ENCODE results near the gene SIL1. TPM values are rescaled to one million over a fixed set of nuclear protein-coding genes. Genes with fewer than 3 reads are reported as not detected.
"Not testable (repeated sequence)": the region's sequence is repeated elsewhere in the genome, so short reads cannot be mapped to it uniquely, and the experiment has no call there.

The SIL1 gene
- polyA plus RNA-seq, 4 donors, result 52.6 to 55.5 (median 53.0) TPM

DNA sequence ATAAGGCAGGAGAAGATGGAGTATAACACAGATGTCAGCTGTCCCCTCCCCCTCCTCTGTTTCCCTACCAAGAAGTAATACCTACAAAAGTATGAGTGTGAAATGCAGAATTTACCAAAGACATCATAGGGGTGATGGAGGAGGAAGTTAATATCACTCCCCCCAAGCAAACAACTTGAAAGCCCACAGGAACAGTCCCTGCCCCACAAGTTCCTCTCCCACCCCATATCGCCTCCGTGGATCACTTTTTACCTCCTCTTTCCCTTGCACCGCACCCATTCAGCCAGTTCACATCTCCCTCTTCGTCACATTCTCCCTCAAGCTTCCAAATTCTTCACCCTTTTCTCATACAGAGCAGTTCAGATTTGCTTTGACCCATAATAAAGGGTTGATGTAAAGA lies 7.0 kb upstream of the SIL1 start:
- DNase-seq (ENCODE audit: low read depth in 4 of 4, low spot score in 3 of 4), result no peak

DNA sequence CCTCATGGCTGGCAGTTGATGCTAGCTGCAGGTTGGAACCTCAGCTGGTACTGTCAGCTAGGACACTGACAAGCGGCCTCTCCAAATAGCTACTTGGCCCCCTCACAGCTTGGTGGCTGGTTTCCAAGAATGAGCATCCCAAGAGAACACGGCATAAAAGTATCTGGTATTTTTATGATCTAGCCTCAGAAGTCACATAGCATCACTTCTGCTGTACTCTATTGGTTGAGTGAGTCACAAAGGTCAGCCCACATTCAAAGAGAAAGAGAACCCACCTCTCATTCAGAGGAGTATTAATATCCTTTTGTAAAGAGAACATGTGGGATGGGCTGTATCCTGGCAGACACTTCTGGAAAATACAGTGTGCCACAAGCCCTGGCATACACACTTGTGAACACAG lies 6.0 kb upstream of the SIL1 start:
- DNase-seq (ENCODE audit: low read depth in 4 of 4, low spot score in 3 of 4), result no peak

DNA sequence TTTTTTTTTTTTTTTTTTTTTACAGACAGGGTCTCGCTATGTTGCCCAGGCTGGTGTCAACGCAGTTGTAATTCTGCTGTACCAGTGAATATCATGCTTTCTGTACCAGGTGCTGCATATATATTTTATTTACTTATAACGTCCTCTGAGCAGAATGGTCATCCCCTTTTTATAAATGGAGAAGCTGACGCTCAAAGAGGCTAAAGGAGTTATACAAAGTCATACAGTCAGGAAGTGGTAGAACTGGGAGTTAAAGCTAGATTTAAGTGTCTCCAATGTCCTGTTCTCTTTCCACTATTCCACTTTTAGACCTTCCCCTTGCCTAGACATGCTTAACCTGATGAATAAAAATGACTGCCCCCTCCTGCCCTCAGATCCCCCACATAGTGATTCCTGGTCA lies 1.2 kb upstream of the SIL1 start:
- DNase-seq (ENCODE audit: low read depth in 4 of 4, low spot score in 3 of 4), result no peak

DNA sequence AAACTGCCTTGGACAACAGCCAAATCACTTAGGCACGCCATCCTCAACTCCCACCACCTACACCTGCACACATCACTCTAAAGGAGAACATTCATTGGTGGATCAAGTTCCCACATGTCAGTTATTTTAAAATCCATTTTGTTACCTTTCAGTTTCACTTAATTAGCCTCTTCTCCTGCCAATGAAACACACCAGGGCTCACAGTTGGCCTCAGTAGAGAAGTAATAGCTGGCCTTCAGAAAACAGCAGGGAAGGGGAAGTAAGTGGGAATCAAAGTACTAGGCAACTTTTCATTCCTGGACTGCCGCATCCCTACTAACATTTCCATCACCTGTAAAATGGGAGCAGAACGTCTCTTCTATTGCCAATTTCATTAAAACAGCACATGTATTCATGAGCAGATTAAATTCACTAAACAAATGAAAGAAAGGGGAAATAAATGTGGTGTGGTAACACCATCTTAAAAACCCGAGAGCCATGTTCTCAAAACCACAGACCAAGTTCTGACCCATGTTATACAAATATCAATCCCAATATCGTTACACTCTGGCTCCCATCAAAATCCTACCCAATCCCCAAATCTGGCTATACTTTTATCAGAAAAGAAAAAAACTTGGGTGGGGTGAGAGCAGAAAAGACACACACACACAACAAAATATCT lies 1.7 kb downstream of the SIL1 start:
- no peak for DNase-seq (ENCODE audit: low read depth in 4 of 4, low spot score in 3 of 4)

DNA sequence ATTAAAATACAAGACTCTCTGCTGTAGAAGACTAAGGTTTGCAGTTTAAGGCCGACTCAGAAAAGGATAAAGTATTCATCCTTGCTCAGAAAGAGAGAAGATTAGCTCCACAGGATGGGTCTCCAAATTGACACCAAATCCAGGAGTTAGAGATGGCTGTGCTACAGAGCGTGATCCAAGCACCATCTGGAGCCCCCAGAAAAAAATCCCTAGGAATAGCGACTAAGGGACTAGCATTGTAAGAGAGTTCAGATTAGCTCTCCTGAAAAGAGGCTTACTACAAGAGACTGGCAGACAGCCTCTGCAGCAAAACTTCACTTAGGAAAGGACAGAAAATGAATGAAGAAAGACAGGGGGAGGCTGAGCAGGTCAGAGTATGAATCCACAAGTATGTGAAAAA lies 3.7 kb downstream of the SIL1 start:
- DNase-seq (ENCODE audit: low read depth in 4 of 4, low spot score in 3 of 4), result no peak

DNA sequence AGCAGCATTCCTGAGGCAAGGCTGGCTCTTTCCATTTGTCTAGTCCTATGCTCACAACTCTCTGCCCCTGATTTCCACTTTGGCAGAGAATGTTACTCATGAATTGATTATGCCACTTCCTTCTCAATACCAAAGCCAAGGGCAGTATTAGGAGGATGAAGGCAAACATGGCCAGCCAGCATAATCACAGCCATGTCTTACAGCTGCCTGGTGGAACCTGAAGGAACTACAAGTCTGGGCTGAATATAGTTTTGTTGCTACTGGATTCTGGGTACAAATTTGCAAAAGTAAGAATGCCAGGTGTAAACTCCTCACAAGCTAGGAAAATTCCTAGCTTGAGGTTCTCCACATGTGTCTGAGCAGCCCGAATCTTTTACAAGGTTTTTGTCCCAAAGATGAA lies 4.2 kb downstream of the SIL1 start:
- DNase-seq (ENCODE audit: low read depth in 4 of 4, low spot score in 3 of 4), result no peak

DNA sequence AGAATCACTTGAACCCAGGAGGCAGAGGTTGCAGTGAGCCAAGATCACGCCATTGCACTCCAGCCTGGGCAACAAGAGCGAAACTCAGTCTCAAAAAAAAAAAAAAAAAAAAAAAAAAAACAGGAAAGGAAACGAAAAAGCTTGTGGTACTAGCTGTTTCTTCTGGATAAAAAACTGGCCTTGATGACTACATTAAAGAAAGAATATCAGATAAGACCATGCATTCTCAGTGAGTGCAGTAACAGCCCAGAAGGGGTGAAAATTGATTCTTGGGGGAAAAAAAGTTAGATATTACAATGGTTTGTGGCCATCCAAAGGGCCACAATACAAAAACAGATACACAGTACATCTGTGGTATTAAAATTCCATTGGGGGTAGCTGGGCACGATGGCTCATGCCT lies 5.3 kb downstream of the SIL1 start:
- DNase-seq (ENCODE audit: low read depth in 4 of 4, low spot score in 3 of 4), result not testable (repeated sequence)

DNA sequence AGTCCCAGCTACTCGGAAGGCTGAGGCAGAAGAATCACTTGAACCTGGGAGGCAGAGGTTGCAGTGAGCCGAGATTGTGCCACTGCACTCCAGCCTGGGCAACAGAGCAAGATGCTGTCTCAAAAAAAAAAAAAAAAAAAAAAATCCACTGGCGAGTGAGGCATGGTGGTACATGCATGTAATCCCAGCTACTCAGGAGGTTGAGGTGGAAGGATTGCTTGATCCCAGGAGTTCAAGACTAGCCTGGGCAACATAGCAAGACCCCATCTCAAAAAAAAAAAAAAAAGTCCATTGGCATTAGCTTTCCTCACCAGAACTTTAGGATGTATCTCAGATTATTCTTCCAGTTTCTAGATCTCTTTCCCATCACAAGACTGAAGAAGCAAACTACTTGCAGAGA lies 6.2 kb downstream of the SIL1 start:
- not testable (repeated sequence) for DNase-seq (ENCODE audit: low read depth in 4 of 4, low spot score in 3 of 4)

DNA sequence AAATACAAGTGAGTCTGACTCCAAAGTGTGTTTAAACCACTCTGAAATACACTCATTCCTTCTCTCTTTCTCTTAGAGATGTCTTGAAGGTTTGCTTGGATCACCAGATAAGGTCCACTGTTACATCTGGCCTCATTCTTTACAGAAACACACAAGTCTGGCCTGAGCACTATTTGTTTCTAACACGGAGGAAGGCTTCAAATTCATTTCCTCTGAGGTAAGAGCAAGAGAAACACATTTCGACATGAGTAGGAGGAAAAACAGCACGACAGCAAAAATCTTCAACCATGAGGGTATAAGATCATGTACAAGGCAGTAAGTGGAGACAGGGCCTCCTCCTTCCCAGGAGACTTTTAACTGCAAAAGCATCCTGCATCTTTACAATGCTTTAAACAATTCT lies 8.0 kb downstream of the SIL1 start:
- DNase-seq (ENCODE audit: low read depth in 4 of 4, low spot score in 3 of 4), result no peak

DNA sequence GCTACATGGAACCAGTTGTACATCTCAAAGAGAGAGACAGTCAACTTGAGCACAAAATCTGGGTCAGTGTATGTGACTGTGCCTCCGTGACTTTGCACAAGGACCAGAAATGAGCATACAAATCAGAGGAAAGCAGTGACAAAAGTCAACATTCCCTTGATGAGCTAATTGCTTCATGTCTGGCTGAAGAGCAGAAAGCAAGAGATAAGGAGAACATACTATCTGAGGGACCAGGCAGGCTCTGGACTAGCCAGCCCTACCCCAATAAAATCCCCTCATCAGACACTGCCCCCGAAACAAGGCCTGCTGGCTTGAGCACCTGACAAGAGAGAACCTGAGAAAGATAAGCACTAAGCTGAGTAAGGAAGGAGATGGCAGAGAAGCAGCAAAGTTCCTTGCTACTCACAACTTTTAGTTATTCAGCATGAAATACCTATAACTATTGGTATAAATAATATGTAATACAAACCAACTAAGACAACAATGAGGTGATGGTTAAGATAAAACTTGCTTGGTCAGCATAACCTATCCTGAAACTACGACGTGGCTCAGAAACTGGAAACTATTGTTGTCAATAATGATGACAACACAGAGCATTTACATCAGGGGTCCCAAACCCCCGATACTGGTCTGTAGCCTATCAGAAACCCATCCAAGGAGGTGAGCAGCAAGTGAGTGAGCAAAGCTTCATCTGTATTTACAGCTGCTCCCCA lies 9.5 kb downstream of the SIL1 start:
- no peak for DNase-seq (ENCODE audit: low read depth in 4 of 4, low spot score in 3 of 4)

DNA sequence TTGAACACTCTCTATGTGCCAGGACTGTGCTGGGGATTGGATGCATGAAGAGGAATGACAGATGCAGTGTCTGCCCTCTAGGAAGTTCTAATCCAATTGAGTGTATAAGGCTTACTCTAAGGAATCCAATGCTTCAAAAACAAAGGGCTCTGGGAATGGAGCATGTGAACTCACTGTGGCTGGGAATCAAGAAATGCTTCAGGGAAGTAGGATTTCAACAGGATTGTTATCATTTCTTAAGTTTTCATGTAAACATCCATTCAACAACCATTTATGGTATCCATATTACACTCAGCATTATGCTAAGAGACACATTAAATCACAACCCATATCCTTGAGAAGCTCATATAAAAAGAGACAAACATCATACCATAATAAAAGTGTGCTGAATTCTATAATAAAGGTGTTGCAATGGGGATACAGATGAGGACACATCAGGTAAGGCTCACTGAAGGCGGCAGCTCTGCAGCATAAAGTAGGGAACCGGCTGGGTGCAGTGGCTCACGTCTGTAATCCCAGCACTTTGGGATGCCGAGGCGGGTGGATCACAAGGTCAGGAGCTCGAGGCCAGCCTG lies 11.3 kb downstream of the SIL1 start:
- DNase-seq (ENCODE audit: low read depth in 4 of 4, low spot score in 3 of 4), result no peak

DNA sequence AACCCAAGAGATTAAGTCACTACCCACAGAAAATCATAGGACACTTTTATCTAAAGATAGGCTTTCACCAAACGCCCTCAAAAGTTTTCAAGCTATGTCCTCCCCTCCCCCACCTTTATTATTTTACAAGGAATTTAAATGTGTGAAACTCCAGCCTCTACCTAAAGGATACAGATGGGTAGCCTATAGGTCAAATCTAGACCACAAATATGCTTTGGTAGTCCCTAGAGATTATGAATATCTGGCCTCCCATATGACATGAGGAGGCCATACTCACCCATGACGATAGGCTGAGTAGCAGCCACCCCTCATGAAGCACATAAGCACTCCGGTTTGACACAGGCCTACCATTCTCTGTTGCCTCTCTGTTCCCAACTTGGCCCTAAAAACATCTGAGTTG lies 11.9 kb downstream of the SIL1 start:
- DNase-seq (ENCODE audit: low read depth in 4 of 4, low spot score in 3 of 4), result no peak

DNA sequence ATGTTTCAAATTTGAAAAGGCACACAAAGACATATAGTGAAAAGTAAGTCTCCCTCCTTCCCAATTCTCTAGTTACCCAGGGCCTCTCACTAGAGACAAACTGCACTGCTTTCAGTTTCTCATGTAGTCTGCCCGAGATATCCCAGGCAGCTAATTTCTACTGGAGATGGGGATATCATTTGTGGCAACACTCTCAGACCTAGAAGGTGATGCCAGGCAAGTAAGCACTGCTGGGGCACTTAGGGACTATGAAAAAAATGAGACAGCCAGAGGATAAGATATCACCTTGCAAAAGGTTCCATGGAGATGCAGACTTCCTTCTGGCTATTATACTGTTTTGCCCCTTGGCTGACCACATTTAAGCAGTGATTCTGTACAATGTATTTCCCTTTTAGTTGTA lies 12.6 kb downstream of the SIL1 start:
- no peak for DNase-seq (ENCODE audit: low read depth in 4 of 4, low spot score in 3 of 4)

DNA sequence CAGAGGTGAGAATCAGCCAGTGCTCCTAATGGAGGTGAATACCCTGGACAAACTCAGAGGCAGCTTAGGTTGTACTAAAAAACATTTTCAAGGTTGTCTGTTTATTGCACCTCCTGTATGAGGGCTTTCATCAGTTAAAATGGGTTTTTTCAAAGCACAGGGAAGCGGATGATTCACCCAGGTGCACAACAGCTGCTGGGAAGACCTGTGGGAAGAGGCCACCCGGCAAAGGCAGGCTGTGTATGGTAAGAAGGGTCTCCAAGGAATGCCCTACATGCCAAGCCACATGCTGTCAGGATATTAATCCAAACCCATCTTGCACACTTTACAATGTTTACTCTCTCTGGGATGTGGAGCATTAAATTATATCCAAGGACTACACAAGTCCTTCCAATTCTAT lies 14.7 kb downstream of the SIL1 start:
- DNase-seq (ENCODE audit: low read depth in 4 of 4, low spot score in 3 of 4), result no peak

DNA sequence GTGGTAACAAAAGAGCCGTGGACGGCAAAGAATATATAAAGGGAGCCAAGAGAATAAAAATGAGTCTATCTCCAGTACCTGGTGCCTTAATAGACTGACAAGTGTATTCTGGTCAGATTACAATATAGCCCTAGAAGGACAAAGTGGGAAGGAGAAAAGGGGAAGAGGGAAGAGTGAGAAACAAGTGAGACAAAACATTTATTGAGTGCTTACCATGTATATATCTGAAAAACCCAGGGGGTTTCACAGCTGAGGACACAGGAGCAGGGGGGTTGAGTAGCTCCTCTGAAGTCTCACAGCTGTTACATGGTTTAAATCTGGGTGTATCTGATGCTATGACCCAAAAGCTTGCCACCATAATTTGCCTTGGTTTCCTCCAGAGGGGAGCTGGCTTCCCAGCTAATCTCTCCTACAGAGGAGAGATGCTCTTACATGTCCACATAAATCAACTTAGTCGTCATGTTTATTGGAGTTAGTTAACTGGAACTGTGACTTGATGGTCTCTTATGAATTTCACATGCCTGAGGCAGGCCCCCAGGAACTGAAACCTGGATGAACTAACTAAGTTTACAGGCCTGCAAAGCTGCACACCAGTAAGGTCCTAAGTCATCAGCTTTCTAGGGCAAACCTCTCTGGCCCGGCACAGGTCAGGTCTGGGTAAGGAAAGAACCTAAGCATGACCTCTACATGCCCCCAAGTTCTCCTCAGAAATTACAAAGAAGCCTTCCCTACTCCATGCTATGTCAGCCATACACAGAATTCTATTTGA lies 15.5 kb downstream of the SIL1 start:
- no peak for DNase-seq (ENCODE audit: low read depth in 4 of 4, low spot score in 3 of 4)

DNA sequence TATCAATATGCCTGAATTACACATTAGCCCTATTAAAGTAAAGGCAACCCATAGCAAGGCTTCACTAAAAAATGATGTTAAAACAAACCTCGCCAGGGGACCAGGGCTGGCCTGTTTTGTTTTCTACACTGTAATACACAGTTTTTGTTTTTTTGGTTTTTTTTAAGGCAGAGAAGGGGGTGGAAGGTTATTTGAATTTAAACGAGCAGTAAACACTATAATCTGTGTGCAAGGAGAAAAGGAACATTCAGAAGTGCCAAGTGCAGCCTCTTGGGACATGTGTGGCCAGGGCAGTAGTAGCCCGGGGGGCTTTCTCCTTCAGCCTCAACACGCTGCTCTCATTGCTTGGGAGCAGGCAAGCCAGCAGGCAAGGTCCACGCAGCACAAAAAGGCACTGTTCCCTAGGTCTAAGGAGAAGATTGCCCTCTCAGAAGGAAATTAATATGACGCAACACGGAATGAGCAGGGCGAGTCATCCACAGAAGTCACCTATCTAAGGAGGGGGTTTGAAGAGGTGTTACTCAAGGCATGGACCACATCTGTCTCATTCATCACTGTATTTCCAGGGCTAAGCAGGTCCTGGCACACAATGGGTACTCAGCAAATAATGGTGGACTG lies 16.2 kb downstream of the SIL1 start:
- DNase-seq (ENCODE audit: low read depth in 4 of 4, low spot score in 3 of 4), result no peak

DNA sequence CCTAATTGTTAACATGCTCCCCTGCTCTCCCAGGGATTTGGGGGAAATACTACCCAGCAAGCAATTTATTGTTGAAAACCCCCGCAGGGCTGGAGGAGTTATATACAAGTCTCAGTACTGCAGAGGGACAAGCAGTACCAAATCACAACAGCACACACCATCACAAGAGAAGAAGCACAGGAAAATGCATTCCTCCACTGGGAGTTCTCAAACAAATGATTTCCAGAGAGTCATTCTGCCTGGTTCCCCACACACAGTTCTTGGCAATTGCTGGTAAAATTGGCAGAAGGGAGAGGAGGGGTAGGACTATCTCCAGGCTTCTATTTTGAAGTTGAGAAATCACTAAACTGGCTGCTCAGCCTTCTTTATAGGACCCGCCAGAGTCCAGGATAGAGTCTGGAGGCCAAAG lies 16.8 kb downstream of the SIL1 start:
- no peak for DNase-seq (ENCODE audit: low read depth in 4 of 4, low spot score in 3 of 4)

DNA sequence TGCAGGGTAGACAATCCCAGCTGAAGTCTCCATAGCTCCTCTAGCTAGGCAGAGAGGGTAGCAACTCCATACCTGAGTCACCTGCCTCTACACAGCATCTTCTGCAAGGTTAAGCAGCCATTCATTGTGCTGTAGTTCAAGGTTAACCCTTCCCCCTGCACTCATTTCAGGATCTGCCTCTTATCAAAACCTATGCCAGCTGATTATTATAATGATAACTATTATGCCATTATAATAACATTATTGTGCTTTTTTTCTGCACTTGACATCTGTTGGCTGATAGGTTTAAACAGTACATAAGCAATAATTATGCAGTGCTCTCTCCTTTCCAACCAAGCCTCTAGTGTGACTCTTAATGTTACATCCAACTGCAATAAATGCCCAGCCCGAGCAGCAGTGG lies 17.3 kb downstream of the SIL1 start:
- no peak for DNase-seq (ENCODE audit: low read depth in 4 of 4, low spot score in 3 of 4)

DNA sequence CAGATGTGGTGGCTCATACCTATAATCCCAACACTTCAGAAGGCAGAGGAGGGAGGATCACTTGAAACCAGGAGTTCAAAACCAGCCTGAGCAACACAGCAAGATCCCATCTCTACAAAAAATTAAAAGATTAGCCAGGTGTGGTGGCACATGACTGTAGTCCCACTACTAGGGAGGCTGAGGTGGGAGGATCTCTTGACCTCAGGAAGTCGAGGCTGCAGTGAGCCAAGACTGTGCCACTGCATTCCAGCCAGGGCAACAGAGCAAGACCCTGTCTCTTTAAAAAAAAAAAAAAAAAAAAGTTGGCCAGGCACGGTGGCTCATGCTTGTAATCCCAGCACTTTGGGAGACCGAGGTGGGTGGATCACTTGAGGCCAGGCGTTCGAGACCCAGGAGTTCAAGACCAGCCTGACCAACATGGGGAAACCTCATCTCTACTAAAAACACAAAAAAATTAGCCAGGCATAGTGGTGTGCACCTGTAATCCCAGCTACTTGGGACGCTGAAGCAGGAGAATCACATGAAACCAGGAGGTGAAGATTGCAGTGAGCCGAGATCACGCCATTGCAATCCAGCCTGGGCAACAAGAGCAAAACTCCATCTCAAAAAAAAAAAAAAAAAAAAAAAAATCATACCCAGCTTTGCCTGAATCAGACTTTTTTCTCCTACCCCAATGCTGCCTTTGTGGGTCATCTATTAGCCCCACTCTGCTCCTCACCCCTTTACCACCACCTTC lies 18.2 kb downstream of the SIL1 start:
- not testable (repeated sequence) for DNase-seq (ENCODE audit: low read depth in 4 of 4, low spot score in 3 of 4)

DNA sequence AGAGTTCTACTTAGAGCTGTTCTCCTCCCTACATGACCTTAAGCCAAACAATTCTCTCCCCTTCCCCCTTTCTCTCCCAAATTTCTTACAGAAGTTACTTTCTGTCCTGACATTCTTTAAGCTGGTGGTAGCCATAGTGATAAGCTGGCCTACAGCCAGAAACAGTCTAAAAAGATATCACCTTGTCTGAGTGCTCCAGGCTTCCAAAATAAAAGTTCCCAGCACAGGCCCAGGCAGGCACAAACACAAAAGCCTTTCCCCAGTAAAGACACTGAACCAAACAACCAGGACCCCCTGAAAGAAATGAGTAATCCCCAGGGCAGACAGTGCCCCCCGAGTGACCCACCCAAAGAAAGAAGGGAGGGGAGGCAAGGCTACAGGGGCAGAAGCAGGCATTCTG lies 19.2 kb downstream of the SIL1 start:
- peak; percentile 52 to 72 (median 67) for DNase-seq (ENCODE audit: low read depth in 4 of 4, low spot score in 3 of 4)

DNA sequence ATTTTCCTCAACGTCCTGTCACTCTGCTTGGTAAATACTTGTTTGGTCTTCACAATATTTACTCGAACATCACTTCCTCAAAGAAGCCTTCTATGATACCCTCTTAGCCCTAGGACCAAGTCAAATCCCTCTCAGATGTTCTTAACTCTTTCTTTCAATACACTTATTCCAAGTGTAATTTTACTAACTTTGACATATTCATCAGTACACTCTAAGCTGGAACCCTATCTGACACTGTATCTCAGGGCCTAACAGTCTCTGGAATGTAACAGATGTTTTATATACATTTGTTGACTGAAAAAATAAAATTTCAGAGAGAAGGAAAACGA lies 19.6 kb downstream of the SIL1 start:
- DNase-seq (ENCODE audit: low read depth in 4 of 4, low spot score in 3 of 4), result no peak
